ENCODE data around the gene P2RY2. TPM values are rescaled to one million over a fixed set of nuclear protein-coding genes. Genes with fewer than 3 reads are reported as not detected.

Gene P2RY2
- polyA plus RNA-seq, 1 experiment = not detected

- TF ChIP-seq, protein P1, sequence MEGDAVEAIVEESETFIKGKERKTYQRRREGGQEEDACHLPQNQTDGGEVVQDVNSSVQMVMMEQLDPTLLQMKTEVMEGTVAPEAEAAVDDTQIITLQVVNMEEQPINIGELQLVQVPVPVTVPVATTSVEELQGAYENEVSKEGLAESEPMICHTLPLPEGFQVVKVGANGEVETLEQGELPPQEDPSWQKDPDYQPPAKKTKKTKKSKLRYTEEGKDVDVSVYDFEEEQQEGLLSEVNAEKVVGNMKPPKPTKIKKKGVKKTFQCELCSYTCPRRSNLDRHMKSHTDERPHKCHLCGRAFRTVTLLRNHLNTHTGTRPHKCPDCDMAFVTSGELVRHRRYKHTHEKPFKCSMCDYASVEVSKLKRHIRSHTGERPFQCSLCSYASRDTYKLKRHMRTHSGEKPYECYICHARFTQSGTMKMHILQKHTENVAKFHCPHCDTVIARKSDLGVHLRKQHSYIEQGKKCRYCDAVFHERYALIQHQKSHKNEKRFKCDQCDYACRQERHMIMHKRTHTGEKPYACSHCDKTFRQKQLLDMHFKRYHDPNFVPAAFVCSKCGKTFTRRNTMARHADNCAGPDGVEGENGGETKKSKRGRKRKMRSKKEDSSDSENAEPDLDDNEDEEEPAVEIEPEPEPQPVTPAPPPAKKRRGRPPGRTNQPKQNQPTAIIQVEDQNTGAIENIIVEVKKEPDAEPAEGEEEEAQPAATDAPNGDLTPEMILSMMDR (IDR thresholded peaks at IDR 0.05; ENCODE audit: low read depth, low read length) = no peak
- Histone ChIP-seq H3K27ac (ENCODE audit: low read depth, low read length) (no peak overlapping the region), H3K27me3 (ENCODE audit: control insufficient read depth, insufficient read depth, low read length) (peaks cover 43% of the 10 kb centered on the region), H3K9me3 (ENCODE audit: control insufficient read depth, insufficient read depth, low read length) (no peaks in the 10 kb centered on the region; the same call in 1 of the 2 replicates), H3K4me3 (ENCODE audit: low read depth, low read length) (peak overlapping the region; percentile 39; the same call in 1 of the 2 replicates)
- POLR2A ChIA-PET = no interaction called here
- DNase-seq (ENCODE audit: low read depth, low spot score) = no peak
- CTCF ChIA-PET = no interaction called here
These were observed 323 bp upstream of the P2RY2 start for GRCh38 chr11:73217810-73218105.

DNA sequence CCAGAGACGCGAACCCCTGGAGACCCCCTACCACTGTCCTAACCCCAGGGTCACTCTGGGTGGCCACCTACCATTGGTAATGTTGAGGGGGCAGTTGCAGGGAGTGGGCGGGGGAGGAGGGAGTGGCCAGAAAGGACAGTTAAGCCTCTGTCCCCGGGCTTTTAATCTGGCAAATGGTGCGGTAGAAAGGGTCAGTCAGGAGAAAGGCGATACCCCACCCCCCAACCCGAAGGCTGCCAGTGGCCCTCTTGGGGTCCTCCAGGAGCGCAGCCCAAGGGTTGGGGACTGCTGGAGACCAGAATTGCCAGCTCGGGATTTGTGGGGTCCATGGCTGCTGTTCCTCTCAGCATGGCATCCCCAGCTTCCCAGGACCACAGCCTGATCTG, 742 bp downstream of the P2RY2 start:
- no peaks in the 10 kb centered on the region; the same call in 1 of the 2 replicates for H3K9me3 ChIP-seq (ENCODE audit: control insufficient read depth, insufficient read depth, low read length)
- CTCF ChIA-PET = interaction anchor here (0.7 to 1.1 kb wide), 2 partner anchors 24 to 27 kb away, joined by 3 to 5 read pairs; no protein-coding TSS in a partner anchor
- TF ChIP-seq, protein P1 (IDR thresholded peaks at IDR 0.05; ENCODE audit: low read depth, low read length) = no peak
- H3K4me3 ChIP-seq (ENCODE audit: low read depth, low read length) = peak overlapping the region; percentile 39; the same call in 1 of the 2 replicates
- DNase-seq (ENCODE audit: low read depth, low spot score) = no peak
- H3K27ac ChIP-seq (ENCODE audit: low read depth, low read length) = no peak overlapping the region
- peaks cover 47% of the 10 kb centered on the region for H3K27me3 ChIP-seq (ENCODE audit: control insufficient read depth, insufficient read depth, low read length)
- POLR2A ChIA-PET = no interaction called here

- no peak overlapping the region for H3K4me3 ChIP-seq (ENCODE audit: low read depth, low read length)
- no peaks in the 10 kb centered on the region; the same call in 1 of the 2 replicates for H3K9me3 ChIP-seq (ENCODE audit: control insufficient read depth, insufficient read depth, low read length)
- H3K27me3 ChIP-seq (ENCODE audit: control insufficient read depth, insufficient read depth, low read length) = peaks cover 50% of the 10 kb centered on the region
- ChIA-PET CTCF (interaction anchor here (0.7 to 1.1 kb wide), 2 partner anchors 23 to 27 kb away, joined by 3 to 5 read pairs; no protein-coding TSS in a partner anchor), POLR2A (no interaction called here)
- no peak overlapping the region for H3K27ac ChIP-seq (ENCODE audit: low read depth, low read length)
- TF ChIP-seq, protein P1 (IDR thresholded peaks at IDR 0.05; ENCODE audit: low read depth, low read length) = no peak
- no peak for DNase-seq (ENCODE audit: low read depth, low spot score)
These were observed 1.6 kb downstream of the P2RY2 start for GRCh38 chr11:73219396-73220285.

DNA sequence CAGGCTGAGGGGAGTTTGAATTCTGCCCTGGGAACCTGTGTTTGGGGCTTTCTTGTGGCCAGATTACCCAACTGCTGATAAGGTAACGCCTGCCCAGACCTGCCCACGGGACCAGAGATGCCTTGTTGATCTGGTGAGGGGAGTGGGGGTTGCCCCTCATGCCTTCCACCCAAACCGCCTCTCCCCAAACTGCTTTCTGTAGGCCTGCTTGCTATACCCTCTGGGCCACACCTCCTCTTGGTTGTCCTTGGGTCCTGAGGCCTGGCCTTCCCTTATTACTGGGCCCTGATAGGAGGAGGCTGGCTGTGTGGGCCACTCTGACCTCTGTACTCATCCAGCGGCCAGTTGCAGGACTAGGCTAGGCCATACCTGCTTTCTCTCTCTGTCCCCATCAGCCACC, 3.4 kb downstream of the P2RY2 start:
- CTCF ChIA-PET = interaction anchor here (1.2 kb wide), 1 partner anchor 21 kb away, joined by 3 read pairs; no protein-coding TSS in a partner anchor
- H3K27me3 ChIP-seq (ENCODE audit: control insufficient read depth, insufficient read depth, low read length) = peaks cover 57% of the 10 kb centered on the region
- POLR2A ChIA-PET = no interaction called here

More for the DNA sequence above, 3.4 kb downstream of the P2RY2 start:
- Histone ChIP-seq H3K9me3 (ENCODE audit: control insufficient read depth, insufficient read depth, low read length) (no peaks in the 10 kb centered on the region; the same call in 1 of the 2 replicates), H3K4me3 (ENCODE audit: low read depth, low read length) (no peak overlapping the region), H3K27ac (ENCODE audit: low read depth, low read length) (no peak overlapping the region)
- TF ChIP-seq, protein P1 (IDR thresholded peaks at IDR 0.05; ENCODE audit: low read depth, low read length) = no peak
- no peak for DNase-seq (ENCODE audit: low read depth, low spot score)
